H1 (cell line): ENCODE results near the gene TPSB2. TPM values are rescaled to one million over a fixed set of nuclear protein-coding genes. Genes with fewer than 3 reads are reported as not detected.
A peak's percentile ranks its signal among the peaks of the same experiment; 100 is the strongest.

Source experiments
- CTCF ChIA-PET: fragments of 300-600 bp; sonication (Branson Sonifier 250); formaldehyde crosslinking; loops from one replicate; lab custom pipeline; 2021; ENCODE audit not compliant: partially characterized antibody; lab: Charles Lee
- POLR2A ChIA-PET: fragments of 300-600 bp; sonication (Branson Sonifier 250); formaldehyde crosslinking; loops from one replicate; lab custom pipeline; 2021; ENCODE audit warnings: inconsistent platforms; ENCODE audit not compliant: partially characterized antibody; lab: Charles Lee
- DNase-seq, 2 experiments: peaks; one replicate each; pipeline versions ENCODE4 v3.0.0 to v3.0.0-alpha.2; 2010 to 2022; ENCODE audit warnings: low spot score in 2 of 2, low read depth in 1 of 2, mixed read lengths in 1 of 2
- FAIRE-seq: peaks from 2 replicates; lab custom pipeline; 2011; peaks lifted over from hg19 to GRCh38; lab: Jason Lieb, UNC
- H2AFZ ChIP-seq: 2 replicates; pipeline ENCODE4 v1.8.1; 2012; ENCODE audit warnings: low read length, inconsistent platforms
- H2AK5ac ChIP-seq: 2 replicates; pipeline ENCODE4 v1.6.1; 2013; ENCODE audit warnings: low read depth, low read length
- H2BK120ac ChIP-seq: replicated peaks from 2 replicates; pipeline ENCODE3; 2013; ENCODE audit warnings: low read depth, low read length, inconsistent platforms
- H2BK12ac ChIP-seq: 2 replicates; pipeline ENCODE4 v1.6.1; 2013; ENCODE audit warnings: low read depth, low read length
- H2BK15ac ChIP-seq: 2 replicates; pipeline ENCODE4 v1.6.1; 2013; ENCODE audit warnings: low read length
- H2BK20ac ChIP-seq: 2 replicates; pipeline ENCODE4 v1.6.1; 2013; ENCODE audit warnings: low read length
- H2BK5ac ChIP-seq: 2 replicates; pipeline ENCODE4 v1.6.1; 2013; ENCODE audit warnings: low read depth, low read length
- H3K14ac ChIP-seq: 2 replicates; pipeline ENCODE4 v1.6.1; 2013; ENCODE audit warnings: inconsistent platforms; ENCODE audit not compliant: insufficient read length
- H3K18ac ChIP-seq: 2 replicates; pipeline ENCODE4 v1.6.1; 2013; ENCODE audit warnings: low read length; ENCODE audit errors: extremely low read depth
- H3K23ac ChIP-seq: 2 replicates; pipeline ENCODE4 v1.6.1; 2013; ENCODE audit warnings: inconsistent platforms; ENCODE audit not compliant: insufficient read length
- H3K23me2 ChIP-seq: 2 replicates; pipeline ENCODE4 v1.6.1; 2013; ENCODE audit warnings: low read depth, low read length
- H3K27ac ChIP-seq: 2 replicates; pipeline ENCODE4 v1.6.1; 2011; ENCODE audit warnings: low read depth, low read length, inconsistent platforms
- H3K27me3 ChIP-seq, 4 experiments: replicated peaks in 1 of 4; 1 replicate in 1 of 4; 2 replicates in 3 of 4; pipeline versions ENCODE4 v1.6.1 to v1.8.1; 2011 to 2013; ENCODE audit warnings: low read length in 3 of 4, mild to moderate bottlenecking in 3 of 4, inconsistent platforms in 2 of 4, mixed read lengths in 2 of 4, moderate library complexity in 1 of 4; ENCODE audit not compliant: control insufficient read depth in 3 of 4, insufficient read depth in 3 of 4; ENCODE audit errors: extremely low read depth in 1 of 4
- H3K36me3 ChIP-seq, 4 experiments: 2 replicates each; pipeline versions ENCODE4 v1.6.1 to v1.8.1; 2011 to 2013; ENCODE audit warnings: mild to moderate bottlenecking in 4 of 4, low read length in 3 of 4, moderate library complexity in 2 of 4, control low read depth in 1 of 4, inconsistent platforms in 1 of 4; ENCODE audit not compliant: insufficient read depth in 4 of 4, control insufficient read depth in 2 of 4
- H3K4ac ChIP-seq: replicated peaks from 2 replicates; pipeline ENCODE3; 2013; ENCODE audit warnings: low read length, low read depth, mixed read lengths, inconsistent platforms; ENCODE audit not compliant: insufficient read length
- H3K4me1 ChIP-seq, 4 experiments: replicated peaks in 1 of 4; 1 replicate in 1 of 4; 2 replicates in 3 of 4; pipeline versions ENCODE4 v1.6.1 to v1.8.1; 2011 to 2013; ENCODE audit warnings: low read length in 3 of 4, inconsistent platforms in 2 of 4, mixed read lengths in 1 of 4; ENCODE audit not compliant: insufficient read depth in 4 of 4, control insufficient read depth in 3 of 4
- H3K4me2 ChIP-seq, 2 experiments: 2 replicates each; pipeline versions ENCODE4 v1.6.1 to v1.8.1; 2011 to 2013; ENCODE audit warnings: low read depth in 2 of 2, low read length in 2 of 2, control low read depth in 1 of 2, inconsistent platforms in 1 of 2, mild to moderate bottlenecking in 1 of 2; ENCODE audit not compliant: insufficient read depth in 1 of 2
- H3K4me3 ChIP-seq, 4 experiments: fragments of 200-600, 300-600 bp in 1 of 4; sonication (generic), shearing (Covaris generic), sonication (Bioruptor Twin) in 1 of 4; 2 replicates each; pipeline versions ENCODE4 v1.5.1 to v1.8.1; 2011 to 2016; ENCODE audit warnings: low read length in 4 of 4, low read depth in 3 of 4, control low read depth in 2 of 4, inconsistent platforms in 2 of 4, mild to moderate bottlenecking in 2 of 4, mixed read lengths in 1 of 4, moderate library complexity in 1 of 4; ENCODE audit not compliant: insufficient read depth in 2 of 4; ENCODE audit errors: extremely low read depth in 1 of 4
- H3K56ac ChIP-seq: replicated peaks from 2 replicates; pipeline ENCODE3; 2013; ENCODE audit warnings: low read depth, mild to moderate bottlenecking, mixed read lengths, low read length, inconsistent platforms; ENCODE audit not compliant: insufficient read length
- H3K79me1 ChIP-seq: 2 replicates; pipeline ENCODE4 v1.6.1; 2013; ENCODE audit warnings: low read depth, low read length, control low read depth
- H3K79me2 ChIP-seq, 2 experiments: 2 replicates each; pipeline versions ENCODE4 v1.6.1 to v1.8.1; 2012 to 2013; ENCODE audit warnings: low read length in 2 of 2, mild to moderate bottlenecking in 2 of 2, inconsistent platforms in 1 of 2; ENCODE audit not compliant: insufficient read depth in 2 of 2, control insufficient read depth in 1 of 2
- H3K9ac ChIP-seq, 4 experiments: replicated peaks in 1 of 4; 1 replicate in 1 of 4; 2 replicates in 3 of 4; pipeline versions ENCODE4 v1.6.1 to v1.8.1; 2011 to 2013; ENCODE audit warnings: low read depth in 3 of 4, low read length in 3 of 4, control low read depth in 2 of 4, mild to moderate bottlenecking in 2 of 4, moderate library complexity in 2 of 4, inconsistent platforms in 1 of 4; ENCODE audit errors: extremely low read depth in 1 of 4
- H3K9me3 ChIP-seq, 2 experiments: 2 replicates each; pipeline versions ENCODE4 v1.6.1 to v1.8.1; 2012 to 2013; ENCODE audit warnings: mild to moderate bottlenecking in 2 of 2, moderate library complexity in 2 of 2, control low read depth in 1 of 2, inconsistent platforms in 1 of 2, low read depth in 1 of 2, low read length in 1 of 2, mixed read lengths in 1 of 2; ENCODE audit not compliant: insufficient read depth in 2 of 2
- H4K20me1 ChIP-seq, 2 experiments: replicated peaks in 1 of 2; 2 replicates each; pipeline versions ENCODE3 to v1.8.1; 2011 to 2013; ENCODE audit warnings: inconsistent platforms in 2 of 2, low read length in 2 of 2, mild to moderate bottlenecking in 1 of 2; ENCODE audit not compliant: insufficient read depth in 2 of 2, control insufficient read depth in 1 of 2
- H4K5ac ChIP-seq: 2 replicates; pipeline ENCODE4 v1.6.1; 2013; ENCODE audit warnings: low read length, low read depth, mixed read lengths, inconsistent platforms; ENCODE audit not compliant: insufficient read length
- H4K8ac ChIP-seq: 2 replicates; pipeline ENCODE4 v1.8.0; 2013; ENCODE audit warnings: mild to moderate bottlenecking, moderate library complexity, low read length, inconsistent platforms; ENCODE audit not compliant: insufficient read depth; ENCODE audit errors: extremely low read depth
- H4K91ac ChIP-seq: replicated peaks from 2 replicates; pipeline ENCODE3; 2013; ENCODE audit warnings: low read length, mixed read lengths, inconsistent platforms; ENCODE audit not compliant: insufficient read length
- GABPA ChIP-seq: IDR thresholded peaks from 2 replicates; pipeline ENCODE4 v1.6.1; 2011; ENCODE audit warnings: mild to moderate bottlenecking, low read length, moderate library complexity, borderline replicate concordance; ENCODE audit not compliant: insufficient read depth
- WGBS, 2 experiments: shearing (Covaris generic) in 1 of 2; methylation state at CpG; one replicate each; pipeline versions ENCODE4 v1.1.6 to v1.1.7; 2013 to 2015; ENCODE audit warnings: low lambda C conversion rate in 2 of 2, mixed read lengths in 2 of 2, inconsistent platforms in 1 of 2, low coverage in 1 of 2, missing lambda C conversion rate in 1 of 2; ENCODE audit not compliant: insufficient replicate concordance in 2 of 2, insufficient coverage in 1 of 2, insufficient read length in 1 of 2; ENCODE audit errors: extremely low coverage in 1 of 2, missing lambda C conversion rate in 1 of 2; 5-methylcytosine and 5-hydroxymethylcytosine counted together
- polyA plus RNA-seq, 7 experiments: library from polyadenylated mRNA; depleted of rRNA in 3 of 7; stranded (reverse) in 5 of 7; unstranded in 2 of 7; fragments of >200 nt in 5 of 7; fragments of 200-250 nt in 2 of 7; gene quantifications; 1 replicate in 5 of 7; 2 replicates in 1 of 7; 4 replicates in 1 of 7; pipeline versions ENCODE4 v1.2.1 to v1.2.3, GENCODE V29; 2011 to 2013; ENCODE audit warnings: missing spikeins in 2 of 7, mixed read lengths in 2 of 7
- total RNA-seq: library from RNA; stranded (reverse); fragmentation: NEBNext Ultra II Directional; extraction: Animal tissue kit (Norgen Biotek cat#: 25700); gene quantifications from 2 replicates; pipeline ENCODE4 v1.2.1, GENCODE V29; 2021

The TPSB2 gene
- total and polyA plus RNA-seq, 2 of the 8 experiments (the other 6 are each of a cell fraction or from before 2014, with no cell fraction given), result 0.08 TPM; not detected in 1

- Histone ChIP-seq H3K27ac (no peak overlapping the region), H4K91ac (no peak overlapping the region), H2AFZ (no peak overlapping the region), H3K79me1 (peaks cover 4% of the 10 kb centered on the region), H3K4me1 (peaks cover 0 to 3% (median under 1%) of the 10 kb centered on the region in 4 experiments; a peak in 4 of 7 replicates), H3K23ac (no peak overlapping the region), H3K79me2 (peaks cover 0 to 3% of the 10 kb centered on the region in 2 experiments; a peak in 1 of 4 replicates), H3K27me3 (no peaks in the 10 kb centered on the region), H3K14ac (no peak overlapping the region), H3K4me2 (no peak overlapping the region), H3K36me3 (no peaks in the 10 kb centered on the region; a peak in 1 of 8 replicates), H3K4ac (no peak overlapping the region), H2BK5ac (no peak overlapping the region), H2BK15ac (no peak overlapping the region), H4K20me1 (peaks cover 13 to 27% of the 10 kb centered on the region in 2 experiments), H3K56ac (no peak overlapping the region), H4K8ac (no peak overlapping the region; the same call in 1 of the 2 replicates), H2AK5ac (no peak overlapping the region), H2BK12ac (no peak overlapping the region), H3K23me2 (no peaks in the 10 kb centered on the region), H2BK20ac (no peak overlapping the region), H3K18ac (no peak overlapping the region), H3K4me3 (no peak overlapping the region), H3K9me3 (no peaks in the 10 kb centered on the region), H3K9ac (no peak overlapping the region), H2BK120ac (no peak overlapping the region), H4K5ac (no peak overlapping the region)
- POLR2A ChIA-PET, result interaction anchor here (1.0 to 1.5 kb wide), 5 partner anchors 9 to 22 kb away, joined by 3 to 4 read pairs (median 4); no protein-coding TSS in a partner anchor
- DNase-seq, result no peak
- FAIRE-seq, result no peak
- WGBS, 2 experiments, result 91% methylated on average over 30 of the region's 38 CpGs; no CpG with 5 or more reads in 1 of the 2 experiments
- CTCF ChIA-PET, result interaction anchor here (0.9 to 4.7 kb wide), 13 partner anchors 8 to 149 kb away, joined by 3 to 16 read pairs (median 6); no protein-coding TSS in a partner anchor
- TF ChIP-seq GABPA, result 0 out of 2 replicates have a peak, but pooled peaks have one; percentile 29
These were observed 49.2 kb downstream of the TPSB2 start for GRCh38 chr16:1180549-1181403.
